ENCODE data around the gene PIGX. TPM values are rescaled to one million over a fixed set of nuclear protein-coding genes. Genes with fewer than 3 reads are reported as not detected.
"Not testable (repeated sequence)": the region's sequence is repeated elsewhere in the genome, so short reads cannot be mapped to it uniquely, and the experiment has no call there.

PIGX gene
- total RNA-seq, 1 donor from 2014 or later: 61.4 TPM

- H3K27me3 ChIP-seq: no peaks in the 10 kb centered on the region
- H3K36me3 Mint-ChIP-seq: peaks cover 26% of the 10 kb centered on the region
- DNase-seq (ENCODE audit: low spot score): no peak
- peak overlapping the region; percentile 93 for H3K9ac ChIP-seq
- H4K20me1 ChIP-seq (ENCODE audit: low read depth): peaks cover 32% of the 10 kb centered on the region
- peak overlapping the region; percentile 97 for H3K27ac Mint-ChIP-seq
- peaks cover 65% of the 10 kb centered on the region for H3K79me2 ChIP-seq (ENCODE audit: low read depth)
- peaks cover 15% of the 10 kb centered on the region for H3K9me3 Mint-ChIP-seq
- H3K4me2 ChIP-seq: peak overlapping the region; percentile 93
- no peak overlapping the region for H2AFZ ChIP-seq (replicated peaks)
- H3K4me3 ChIP-seq: peak overlapping the region; percentile 90
- H3K4me1 ChIP-seq: peaks cover 8% of the 10 kb centered on the region
- peaks cover 7% of the 10 kb centered on the region for H3K27me3 Mint-ChIP-seq (ENCODE audit: insufficient read depth, low read depth)
- H3K27ac ChIP-seq: no peak overlapping the region
- peaks cover 10% of the 10 kb centered on the region for H3K4me1 Mint-ChIP-seq
- peaks cover 23% of the 10 kb centered on the region for H3F3A ChIP-seq (ENCODE audit: low read depth)
- TF ChIP-seq EZH2phosphoT487 (IDR thresholded peaks at IDR 0.05): no peak
- TF ChIP-seq EZH2 (IDR thresholded peaks at IDR 0.05): no peak
- no peak for TF ChIP-seq CTCF (IDR thresholded peaks at IDR 0.05)
- H3K9me3 ChIP-seq (ENCODE audit: low read depth): no peaks in the 10 kb centered on the region
- peaks cover 6% of the 10 kb centered on the region for H3K36me3 ChIP-seq
- H3K4me3 Mint-ChIP-seq: peak overlapping the region; percentile 99
Measured at GRCh38 chr3:196741249-196741889, 29.2 kb downstream of the PIGX start.

GRCh38 chr3:196743569-196743968 lies 31.4 kb downstream of the PIGX start:
- H3K4me2 ChIP-seq; H3K27ac ChIP-seq; H3K4me1 ChIP-seq; H3K27me3 Mint-ChIP-seq (ENCODE audit: insufficient read depth, low read depth); DNase-seq (ENCODE audit: low spot score); H3K4me1 Mint-ChIP-seq; H3K9me3 ChIP-seq (ENCODE audit: low read depth); H3K27ac Mint-ChIP-seq; H3K4me3 Mint-ChIP-seq; H3K4me3 ChIP-seq; H2AFZ ChIP-seq (replicated peaks); H3K27me3 ChIP-seq; H3K9ac ChIP-seq: not testable (repeated sequence)
- H3K79me2 ChIP-seq (ENCODE audit: low read depth): peaks cover 87% of the 10 kb centered on the region
- H4K20me1 ChIP-seq (ENCODE audit: low read depth): peaks cover 45% of the 10 kb centered on the region
- peaks cover 26% of the 10 kb centered on the region for H3K9me3 Mint-ChIP-seq
- peaks cover 13% of the 10 kb centered on the region for H3K36me3 ChIP-seq
- peaks cover 33% of the 10 kb centered on the region for H3K36me3 Mint-ChIP-seq
- peaks cover 20% of the 10 kb centered on the region for H3F3A ChIP-seq (ENCODE audit: low read depth)

GRCh38 chr3:196749125-196749524 lies 36.9 kb downstream of the PIGX start:
- H3K36me3 ChIP-seq: peaks cover 19% of the 10 kb centered on the region
- Mint-ChIP-seq H3K36me3 (peaks cover 60% of the 10 kb centered on the region), H3K9me3 (peaks cover 45% of the 10 kb centered on the region), H3K4me3 (no peak overlapping the region), H3K27ac (no peak overlapping the region), H3K4me1 (no peaks in the 10 kb centered on the region), H3K27me3 (ENCODE audit: insufficient read depth, low read depth) (peaks cover 2% of the 10 kb centered on the region)
- H3K79me2 ChIP-seq (ENCODE audit: low read depth): peaks cover 98% of the 10 kb centered on the region
- no peak overlapping the region for H3K4me3 ChIP-seq
- no peak overlapping the region for H3K9ac ChIP-seq
- H3K27ac ChIP-seq: no peak overlapping the region
- H3K27me3 ChIP-seq: no peaks in the 10 kb centered on the region
- DNase-seq (ENCODE audit: low spot score): no peak
- no peaks in the 10 kb centered on the region for H3K9me3 ChIP-seq (ENCODE audit: low read depth)
- TF ChIP-seq CTCF (IDR thresholded peaks at IDR 0.05) (no peak), EZH2 (IDR thresholded peaks at IDR 0.05) (no peak), EZH2phosphoT487 (IDR thresholded peaks at IDR 0.05) (no peak)
- no peak overlapping the region for H3K4me2 ChIP-seq
- H3K4me1 ChIP-seq: no peaks in the 10 kb centered on the region
- no peak overlapping the region for H2AFZ ChIP-seq (replicated peaks)
- no peaks in the 10 kb centered on the region for H3F3A ChIP-seq (ENCODE audit: low read depth)
- H4K20me1 ChIP-seq (ENCODE audit: low read depth): peaks cover 56% of the 10 kb centered on the region

- peaks cover 69% of the 10 kb centered on the region for H4K20me1 ChIP-seq (ENCODE audit: low read depth)
- Mint-ChIP-seq H3K27me3 (ENCODE audit: insufficient read depth, low read depth) (peaks cover 2% of the 10 kb centered on the region), H3K27ac (no peak overlapping the region), H3K4me3 (no peak overlapping the region), H3K36me3 (peaks cover 76% of the 10 kb centered on the region), H3K4me1 (no peaks in the 10 kb centered on the region), H3K9me3 (peaks cover 58% of the 10 kb centered on the region)
- no peak overlapping the region for H3K27ac ChIP-seq
- H3K4me1 ChIP-seq: no peaks in the 10 kb centered on the region
- no peak overlapping the region for H2AFZ ChIP-seq (replicated peaks)
- H3K27me3 ChIP-seq: no peaks in the 10 kb centered on the region
- H3K9ac ChIP-seq: no peak overlapping the region
- no peaks in the 10 kb centered on the region for H3F3A ChIP-seq (ENCODE audit: low read depth)
- no peak overlapping the region for H3K4me3 ChIP-seq
- H3K4me2 ChIP-seq: no peak overlapping the region
- peaks cover 6% of the 10 kb centered on the region for H3K36me3 ChIP-seq
- no peak for TF ChIP-seq EZH2phosphoT487 (IDR thresholded peaks at IDR 0.05)
- no peak for TF ChIP-seq EZH2 (IDR thresholded peaks at IDR 0.05)
- no peak for TF ChIP-seq CTCF (IDR thresholded peaks at IDR 0.05)
- peaks cover 98% of the 10 kb centered on the region for H3K79me2 ChIP-seq (ENCODE audit: low read depth)
- H3K9me3 ChIP-seq (ENCODE audit: low read depth): no peaks in the 10 kb centered on the region
- no peak for DNase-seq (ENCODE audit: low spot score)
Measured at GRCh38 chr3:196753201-196753600, 41.0 kb downstream of the PIGX start.
